Measurements from ENCODE around the gene LRRN4CL.

Gene LRRN4CL

DNA sequence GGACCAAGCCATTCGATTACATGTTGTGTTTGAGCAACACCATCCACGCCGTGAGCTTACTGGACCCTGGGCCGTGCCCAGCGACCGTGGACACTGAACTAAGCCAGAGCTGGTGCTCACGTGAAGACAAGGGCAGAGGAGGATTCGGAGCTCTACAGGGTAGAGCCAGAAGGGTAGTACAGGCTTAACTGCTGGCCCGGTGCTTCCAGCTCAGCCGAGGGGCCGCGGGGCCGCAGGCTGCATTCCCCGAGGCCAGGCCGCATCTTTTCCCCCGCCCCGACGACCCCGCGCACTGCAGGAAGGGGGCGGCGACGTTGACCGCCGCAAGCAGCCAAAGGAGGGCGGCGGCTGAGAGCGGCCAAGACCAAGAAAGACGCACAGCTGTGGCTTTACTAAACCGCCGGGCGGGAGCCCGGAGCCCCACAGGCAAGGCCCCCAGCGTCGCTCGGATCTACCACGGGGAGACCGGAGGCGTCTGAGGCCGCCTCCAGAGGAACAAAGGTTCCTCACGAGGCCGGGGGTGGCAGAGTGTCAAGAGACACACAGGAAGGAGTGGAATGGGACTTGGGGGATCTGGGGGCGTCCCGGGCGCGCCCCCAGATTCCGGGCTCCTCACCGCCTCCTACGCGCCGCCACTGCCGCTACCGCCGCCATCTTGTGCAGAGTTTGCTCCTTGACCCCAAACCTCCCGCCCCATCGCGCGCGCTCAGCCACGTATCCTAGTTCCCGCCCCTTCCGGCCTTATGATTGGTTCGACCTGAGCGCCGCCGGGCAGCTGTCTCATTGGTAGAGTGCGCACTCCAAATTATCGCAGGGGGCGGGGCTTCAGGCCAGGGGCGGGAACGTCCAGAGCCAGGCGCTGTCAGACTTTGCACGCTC is 43.1 kb downstream of the LRRN4CL start, which contains the start of gene GANAB:
TSS of gene GANAB (minus strand) at position 668 of the 879 bp plus-strand sequence. CDS start at position 654, 14 bp downstream.
- DNase-seq, result peak; percentile 98 to 99

- no peak for DNase-seq
These were observed 43.7 kb downstream of the LRRN4CL start for GRCh38 chr11:62645671-62645945.

DNA sequence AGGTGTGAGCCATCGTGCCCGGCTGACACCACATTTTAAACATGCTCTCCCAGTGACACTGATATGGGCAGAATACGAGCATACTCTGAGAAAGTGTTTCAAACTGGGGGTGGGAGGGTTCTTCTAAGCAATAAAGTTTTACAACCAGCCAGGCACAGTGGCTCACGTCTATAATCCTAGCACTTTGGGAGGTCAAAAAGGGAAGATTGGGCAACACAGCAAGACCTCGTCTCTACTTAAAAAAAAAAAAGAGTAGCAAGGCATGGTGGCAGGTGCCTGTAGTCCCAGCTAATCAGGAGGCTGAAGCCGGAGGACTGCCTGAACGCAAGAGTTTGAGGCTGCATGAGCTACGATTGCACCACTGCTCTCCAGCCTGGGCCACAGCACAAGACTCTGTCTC is 45.1 kb downstream of the LRRN4CL start:
- no peak for DNase-seq

All from CD4-positive, alpha-beta T cell treated with Interferon alpha-2 for 1 hour (primary cell).